Measurements from ENCODE around the gene ANG.
"Not testable (repeated sequence)": the region's sequence is repeated elsewhere in the genome, so short reads cannot be mapped to it uniquely, and the experiment has no call there.

Gene ANG

DNA sequence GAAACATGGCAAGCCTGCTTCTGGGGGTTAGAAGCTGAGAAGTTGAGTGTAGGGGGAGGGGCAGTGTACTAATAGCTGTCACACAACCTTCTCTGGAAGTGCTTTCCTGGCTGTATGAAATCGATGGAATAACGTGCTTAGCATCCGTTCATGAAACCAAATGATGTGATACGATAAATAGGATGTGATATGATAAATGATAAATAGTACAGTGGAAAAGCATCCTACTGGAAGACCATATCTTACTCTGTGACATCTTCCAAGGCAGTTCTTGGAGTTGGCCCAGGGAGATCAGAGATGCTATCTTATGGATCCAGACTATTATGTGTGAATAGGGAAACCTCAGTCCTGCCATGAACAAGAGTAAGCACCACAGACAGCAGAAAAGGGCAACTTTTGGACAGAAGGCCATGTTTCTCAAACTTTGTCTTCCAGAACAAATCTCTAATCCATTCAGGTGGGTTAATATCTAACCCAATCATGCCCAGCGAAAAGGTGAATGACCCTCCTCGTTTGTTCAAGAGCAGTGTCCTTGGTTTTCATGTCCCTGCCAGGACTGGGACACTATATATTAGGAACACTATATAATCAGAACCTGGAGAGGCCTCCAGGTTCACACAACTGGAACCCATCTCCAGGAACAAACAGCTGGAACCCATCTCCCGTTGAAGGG, at the start of gene ANG:
ANG (plus strand) TSS at position 598 of the 673 bp plus-strand sequence. CDS start 4,801 bp downstream, outside the sequence.
- DNase-seq: no peak

- DNase-seq: no peak
Measured at GRCh38 chr14:20641591-20641990, 47.0 kb upstream of the ANG start, which contains the start of gene OR6S1. Gene OR6S1, minus strand, starts transcription at chr14:20641691. Its CDS starts 0 bp downstream, at chr14:20641691.

GRCh38 chr14:20642182-20642581, 46.4 kb upstream of the ANG start:
- DNase-seq: no peak

- DNase-seq: not testable (repeated sequence)
Measured at GRCh38 chr14:20642755-20643154, 45.8 kb upstream of the ANG start.

- DNase-seq: no peak
Measured at GRCh38 chr14:20644520-20644919, 44.0 kb upstream of the ANG start.

GRCh38 chr14:20645481-20645880, 43.1 kb upstream of the ANG start:
- no peak for DNase-seq

GRCh38 chr14:20652996-20653975, 35.3 kb upstream of the ANG start:
- no peak for DNase-seq

DNA sequence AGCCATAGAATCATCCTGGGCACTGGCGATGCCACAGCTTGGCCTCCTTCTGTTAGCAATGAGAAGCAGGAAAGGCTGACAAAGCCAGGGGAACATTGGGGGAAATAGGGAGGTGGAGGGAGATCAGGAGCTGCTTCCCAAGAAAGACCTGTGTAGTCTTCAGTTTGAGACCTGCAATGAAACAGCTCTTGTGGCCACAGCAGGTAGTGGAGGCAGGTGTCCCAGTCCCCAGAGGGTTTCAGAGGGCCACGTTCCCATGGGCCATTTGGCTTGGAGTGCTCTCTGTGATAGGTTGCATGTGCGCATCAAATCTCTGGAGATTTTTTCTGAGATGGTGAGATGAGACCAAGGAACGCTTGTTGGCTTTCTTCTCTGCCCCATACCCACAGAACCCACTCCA, 32.7 kb upstream of the ANG start:
- DNase-seq: no peak

- no peak for DNase-seq
Measured at GRCh38 chr14:20656274-20656673, 32.3 kb upstream of the ANG start.

- no peak for DNase-seq
Measured at GRCh38 chr14:20657216-20658211, 31.1 kb upstream of the ANG start.

DNA sequence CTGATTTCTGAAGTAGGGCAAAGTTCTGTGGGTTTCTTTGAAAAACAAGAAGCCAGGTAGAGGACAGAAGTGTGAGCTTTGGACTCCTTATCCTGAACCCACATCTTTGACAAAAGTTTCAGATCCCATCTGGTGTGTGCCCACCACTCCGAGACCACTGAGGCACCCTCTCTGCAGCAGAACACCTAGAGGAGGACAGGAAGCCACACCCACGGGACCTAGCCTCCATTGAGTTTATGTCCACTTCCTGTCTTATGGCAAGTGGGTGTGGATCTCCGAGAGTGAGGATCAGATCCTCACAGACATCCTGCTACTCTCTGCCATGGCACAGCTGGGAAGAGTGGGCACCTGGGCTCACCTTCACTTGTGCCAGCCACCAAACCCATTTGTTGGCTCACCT, 30.3 kb upstream of the ANG start:
- no peak for DNase-seq

- no peak for DNase-seq
Measured at GRCh38 chr14:20659336-20659735, 29.2 kb upstream of the ANG start.

DNA sequence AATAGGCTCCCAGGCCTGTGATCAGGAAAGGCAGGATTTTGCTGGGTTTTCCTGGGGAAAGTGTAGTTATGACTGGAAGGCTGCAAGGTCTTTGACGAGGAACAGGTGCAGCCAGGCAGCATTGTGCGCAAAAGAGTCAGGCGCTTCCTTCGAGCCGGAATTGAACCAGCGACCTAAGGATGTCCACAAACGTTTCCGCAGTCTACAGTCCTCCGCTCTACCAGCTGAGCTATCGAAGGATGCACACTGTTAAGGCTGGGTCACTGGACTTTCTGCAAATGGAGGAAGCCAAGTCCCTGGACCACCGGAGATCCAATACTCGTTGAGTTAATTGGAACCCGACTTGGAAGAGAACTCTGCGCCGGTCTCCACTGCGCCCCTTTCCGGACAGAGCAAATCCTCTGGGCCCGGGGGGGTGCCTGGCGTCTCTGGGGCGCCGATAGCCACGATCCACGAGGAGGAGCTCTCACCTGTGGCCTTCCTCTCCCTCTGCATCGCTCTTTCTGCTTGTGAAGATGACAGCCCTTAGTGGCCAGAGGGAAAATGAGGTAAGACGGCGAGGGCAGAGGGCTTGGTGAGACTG, 28.7 kb upstream of the ANG start:
- DNase-seq: no peak

- no peak for DNase-seq
Measured at GRCh38 chr14:20661197-20661596, 27.4 kb upstream of the ANG start.

DNA sequence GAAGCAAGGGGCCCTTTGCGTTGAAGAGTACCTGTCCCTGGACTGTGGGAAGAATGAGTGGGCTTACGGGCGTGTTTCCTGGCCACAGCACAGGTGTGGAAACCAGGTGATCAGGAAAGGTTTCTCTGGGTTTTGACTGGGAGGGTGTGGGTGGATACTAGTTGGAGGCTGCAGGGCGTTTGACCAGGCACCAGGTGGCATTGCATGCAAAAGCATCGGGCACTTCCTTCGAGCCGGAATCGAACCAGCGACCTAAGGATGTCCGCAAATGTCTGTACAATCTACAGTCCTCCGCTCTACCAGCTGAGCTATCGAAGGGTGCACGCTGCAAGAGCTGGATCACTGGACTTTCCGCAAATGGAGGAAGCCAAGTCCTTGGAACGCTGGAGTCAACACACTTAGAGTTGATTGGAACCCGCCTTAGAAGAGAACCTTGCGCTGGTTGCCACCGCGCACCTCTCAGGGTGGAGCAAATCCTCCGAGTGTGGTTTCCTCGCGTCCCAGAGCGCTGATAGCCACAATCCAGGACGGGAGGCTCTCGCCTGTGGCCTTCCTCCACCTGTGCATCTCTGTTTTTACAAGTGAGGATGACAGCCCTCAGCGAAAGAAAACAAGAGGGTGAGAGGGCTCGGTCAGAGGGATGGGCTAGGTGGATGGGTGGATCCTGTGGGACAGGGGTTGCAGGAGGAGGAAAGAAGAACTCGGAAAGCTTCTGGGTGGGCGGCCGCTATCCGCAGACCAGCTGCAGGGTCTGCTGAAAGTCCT, 25.4 kb upstream of the ANG start:
- DNase-seq: peak; percentile 29

- DNase-seq: not testable (repeated sequence)
Measured at GRCh38 chr14:20666400-20666961, 22.1 kb upstream of the ANG start.

DNA sequence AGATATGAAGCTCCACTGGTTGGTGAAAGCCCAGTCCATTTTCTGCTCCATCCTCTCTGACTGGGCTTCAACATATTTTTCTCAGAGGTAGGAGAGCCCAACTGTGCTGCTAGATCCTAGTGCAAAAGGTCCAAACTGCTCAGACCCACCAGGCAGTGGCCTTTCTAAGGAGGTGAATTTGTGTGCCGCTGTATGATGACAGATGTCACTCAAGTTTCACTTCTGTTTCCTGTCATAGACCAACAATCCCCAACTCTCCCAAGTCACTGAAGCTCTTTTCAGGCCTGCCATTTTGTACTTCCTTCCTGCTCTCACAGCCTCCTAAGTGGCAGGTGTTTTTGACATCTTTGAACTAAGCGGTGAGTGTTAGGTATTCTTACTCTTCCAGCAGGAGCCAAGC, 20.6 kb upstream of the ANG start:
- no peak for DNase-seq

- DNase-seq: no peak
Measured at GRCh38 chr14:20668969-20669368, 19.6 kb upstream of the ANG start.

GRCh38 chr14:20671597-20672283, 16.8 kb upstream of the ANG start:
- no peak for DNase-seq

DNA sequence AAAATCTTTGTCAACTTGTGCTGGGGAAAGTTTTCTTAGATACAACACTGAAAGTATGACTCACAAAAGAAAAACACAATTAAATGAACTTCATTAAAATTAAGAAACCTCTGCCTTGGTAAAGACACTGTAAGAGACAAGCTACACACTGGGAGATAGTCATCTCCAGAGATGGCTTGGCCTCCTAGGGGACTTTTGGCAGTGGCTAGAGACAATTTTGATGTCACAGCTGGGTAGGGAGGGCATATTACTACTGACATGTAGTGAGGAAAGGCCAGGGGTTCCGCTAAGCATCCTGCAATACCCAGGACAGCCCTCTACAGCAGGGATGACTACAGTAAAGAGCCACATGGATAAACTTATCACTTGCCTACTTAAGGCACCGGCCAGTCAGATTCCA, 12.9 kb upstream of the ANG start:
- no peak for DNase-seq

- DNase-seq: no peak
Measured at GRCh38 chr14:20676072-20676471, 12.5 kb upstream of the ANG start.
